ENCODE results near the gene CREB3L4. TPM values are rescaled to one million over a fixed set of nuclear protein-coding genes. Genes with fewer than 3 reads are reported as not detected.
A peak's percentile ranks its signal among the peaks of the same experiment; 100 is the strongest.

The CREB3L4 gene
- total and polyA plus RNA-seq, 2 of the 13 experiments (the other 11 are each of a cell fraction or from before 2014, with no cell fraction given) = 9.9 to 18.7 TPM

GRCh38 chr1:153932156-153933131 is 35.3 kb upstream of the CREB3L4 start:
- Histone ChIP-seq H3K9me3 (ENCODE audit: low read length) (no peaks in the 10 kb centered on the region), H3K4me3 (replicated peaks in 1 of 3; ENCODE audit: insufficient read depth in 1 of 3, low read depth in 2 of 3, low read length in 3 of 3) (no peak overlapping the region), H3K36me3 (replicated peaks in 1 of 2; ENCODE audit: control insufficient read depth in 1 of 2, insufficient read depth in 2 of 2, low read length in 2 of 2) (peaks cover 20 to 44% of the 10 kb centered on the region in 2 experiments), H3K9ac (ENCODE audit: insufficient read depth, low read depth, low read length) (no peak overlapping the region), H3K4me1 (ENCODE audit: insufficient read depth, low read length) (no peaks in the 10 kb centered on the region), H2AFZ (ENCODE audit: low read length) (no peak overlapping the region), H3K4me2 (ENCODE audit: low read depth, low read length) (no peak overlapping the region), H3K79me2 (ENCODE audit: insufficient read depth, low read length) (no peaks in the 10 kb centered on the region), H4K20me1 (ENCODE audit: insufficient read depth, low read length) (no peaks in the 10 kb centered on the region), H3K27ac (ENCODE audit: extremely low read length, insufficient read depth, low read length) (no peak overlapping the region), H3K27me3 (ENCODE audit: control insufficient read depth in 1 of 2, insufficient read depth in 2 of 2, low read length in 2 of 2) (no peaks in the 10 kb centered on the region)
- TF ChIP-seq ZFP82 (CRISPR knock-in tag; IDR thresholded peaks at IDR 0.05; ENCODE audit: borderline replicate concordance) (no peak), ZSCAN5A (CRISPR knock-in tag; IDR thresholded peaks at IDR 0.05; ENCODE audit: borderline replicate concordance) (no peak), HNRNPL (IDR thresholded peaks at IDR 0.05; ENCODE audit: low read depth, low read length) (0 out of 2 replicates have a peak, but pooled peaks have one; percentile 49), AGO2 (optimal IDR thresholded peaks at IDR 0.05; ENCODE audit: low read depth, low read length) (peak; percentile 63), STAT5B (CRISPR knock-in tag; IDR thresholded peaks at IDR 0.05) (no peak)
- ChIA-PET POLR2A (no interaction called here), CTCF (ENCODE audit: low intra/inter-chr PET ratio, low total read pairs) (no interaction called here)
- intact Hi-C loops (cut with micrococcal nuclease; ENCODE audit: unreplicated experiment) (no loop called here), in situ Hi-C loops (cut with HindIII; ENCODE audit: extremely low pct_ligation_motif_present, low pct_unique_long_range_greater_than_20kb) (no loop called here)
- no TSS peak for BruUV-seq (replicated peaks)
- no peak for DNase-seq (ENCODE audit: low spot score)
- WGBS (ENCODE audit: low lambda C conversion rate) = 98% methylated on average over 12 of the region's 18 CpGs
- no peak for ATAC-seq
- FAIRE-seq = no peak

- H3K36me3 ChIP-seq (replicated peaks in 1 of 2; ENCODE audit: control insufficient read depth in 1 of 2, insufficient read depth in 2 of 2, low read length in 2 of 2) = peaks cover 22 to 47% of the 10 kb centered on the region in 2 experiments
- no peaks in the 10 kb centered on the region for H3K4me1 ChIP-seq (ENCODE audit: insufficient read depth, low read length)
- no peaks in the 10 kb centered on the region for H3K9me3 ChIP-seq (ENCODE audit: low read length)
- WGBS (ENCODE audit: low lambda C conversion rate) = 98% methylated on average over 5 of the region's 14 CpGs
- no peak overlapping the region for H3K4me3 ChIP-seq (replicated peaks in 1 of 3; ENCODE audit: insufficient read depth in 1 of 3, low read depth in 2 of 3, low read length in 3 of 3)
- H3K79me2 ChIP-seq (ENCODE audit: insufficient read depth, low read length) = no peaks in the 10 kb centered on the region
- ATAC-seq (no peak), FAIRE-seq (no peak), DNase-seq (ENCODE audit: low spot score) (no peak)
- no peak for TF ChIP-seq ZSCAN9 (CRISPR knock-in tag; IDR thresholded peaks at IDR 0.05; ENCODE audit: borderline replicate concordance)
- TF ChIP-seq RBFOX2 (IDR thresholded peaks at IDR 0.05; ENCODE audit: low read depth, low read length) = 0 out of 2 replicates have a peak, but pooled peaks have one; percentile 22
- POLR2A ChIA-PET = no interaction called here
- no peak overlapping the region for H3K27ac ChIP-seq (ENCODE audit: extremely low read length, insufficient read depth, low read length)
- BruUV-seq (replicated peaks) = no TSS peak
- CTCF ChIA-PET (ENCODE audit: low intra/inter-chr PET ratio, low total read pairs) = no interaction called here
- no peak overlapping the region for H3K4me2 ChIP-seq (ENCODE audit: low read depth, low read length)
- H3K9ac ChIP-seq (ENCODE audit: insufficient read depth, low read depth, low read length) = no peak overlapping the region
- intact Hi-C loops (cut with micrococcal nuclease; ENCODE audit: unreplicated experiment) = no loop called here
- H2AFZ ChIP-seq (ENCODE audit: low read length) = no peak overlapping the region
- in situ Hi-C loops (cut with HindIII; ENCODE audit: extremely low pct_ligation_motif_present, low pct_unique_long_range_greater_than_20kb) = no loop called here
- no peaks in the 10 kb centered on the region for H4K20me1 ChIP-seq (ENCODE audit: insufficient read depth, low read length)
- H3K27me3 ChIP-seq (ENCODE audit: control insufficient read depth in 1 of 2, insufficient read depth in 2 of 2, low read length in 2 of 2) = no peaks in the 10 kb centered on the region
These were observed 34.3 kb upstream of the CREB3L4 start for GRCh38 chr1:153933430-153933829.

All from HepG2 (cell line).